Spinal cord (tissue), 10 donors: ENCODE data around the gene VWA5A. TPM values are rescaled to one million over a fixed set of nuclear protein-coding genes. Genes with fewer than 3 reads are reported as not detected.
A peak's percentile ranks its signal among the peaks of the same experiment; 100 is the strongest.
"Not testable (repeated sequence)": the region's sequence is repeated elsewhere in the genome, so short reads cannot be mapped to it uniquely, and the experiment has no call there.

ENCODE experiments used
- DNase-seq, 6 donors: peaks; one replicate each; pipeline versions ENCODE4 v3.0.0 to v3.0.0-alpha.2; 2013 to 2015; ENCODE audit warnings: low spot score in 6 of 6, low read depth in 4 of 6
- H3K27ac ChIP-seq: one replicate; pipeline ENCODE4 v1.5.1; 2013; ENCODE audit warnings: low read depth, low read length, control low read depth
- H3K27me3 ChIP-seq: one replicate; pipeline ENCODE4 v1.6.1; 2013; ENCODE audit warnings: low read length; ENCODE audit not compliant: control insufficient read depth, insufficient read depth
- H3K36me3 ChIP-seq: one replicate; pipeline ENCODE4 v1.6.1; 2013; ENCODE audit warnings: low read length; ENCODE audit not compliant: control insufficient read depth, insufficient read depth
- H3K4me1 ChIP-seq: one replicate; pipeline ENCODE4 v1.6.1; 2013; ENCODE audit warnings: low read length; ENCODE audit not compliant: control insufficient read depth, insufficient read depth
- H3K4me3 ChIP-seq: one replicate; pipeline ENCODE4 v1.5.1; 2013; ENCODE audit warnings: low read depth, low read length, control low read depth
- H3K9me3 ChIP-seq: one replicate; pipeline ENCODE4 v1.6.1; 2013; ENCODE audit warnings: low read length; ENCODE audit not compliant: control insufficient read depth, insufficient read depth
- WGBS: methylation state at CpG from one replicate; pipeline ENCODE4 v1.1.5; 2013; ENCODE audit warnings: missing lambda C conversion rate; ENCODE audit not compliant: insufficient coverage; 5-methylcytosine and 5-hydroxymethylcytosine counted together
- polyA plus RNA-seq, 2 donors: library from polyadenylated mRNA; unstranded; fragments of 120-200 nt; gene quantifications; one replicate each; pipeline ENCODE4 v1.2.1, GENCODE V29; 2013; ENCODE audit not compliant: insufficient read length in 2 of 2
- total RNA-seq, 2 donors: library from RNA; depleted of rRNA in 1 of 2; stranded (reverse); fragments of 120-200 nt in 1 of 2; fragments of >200 nt in 1 of 2; gene quantifications; one replicate each; pipeline versions ENCODE4 v1.2.3 to v1.2.4, GENCODE V29; 2013 to 2014
- donor health status: healthy.

VWA5A gene
- total and polyA plus RNA-seq, 4 donors = 22.8 to 50.4 (median 40.0) TPM

DNA sequence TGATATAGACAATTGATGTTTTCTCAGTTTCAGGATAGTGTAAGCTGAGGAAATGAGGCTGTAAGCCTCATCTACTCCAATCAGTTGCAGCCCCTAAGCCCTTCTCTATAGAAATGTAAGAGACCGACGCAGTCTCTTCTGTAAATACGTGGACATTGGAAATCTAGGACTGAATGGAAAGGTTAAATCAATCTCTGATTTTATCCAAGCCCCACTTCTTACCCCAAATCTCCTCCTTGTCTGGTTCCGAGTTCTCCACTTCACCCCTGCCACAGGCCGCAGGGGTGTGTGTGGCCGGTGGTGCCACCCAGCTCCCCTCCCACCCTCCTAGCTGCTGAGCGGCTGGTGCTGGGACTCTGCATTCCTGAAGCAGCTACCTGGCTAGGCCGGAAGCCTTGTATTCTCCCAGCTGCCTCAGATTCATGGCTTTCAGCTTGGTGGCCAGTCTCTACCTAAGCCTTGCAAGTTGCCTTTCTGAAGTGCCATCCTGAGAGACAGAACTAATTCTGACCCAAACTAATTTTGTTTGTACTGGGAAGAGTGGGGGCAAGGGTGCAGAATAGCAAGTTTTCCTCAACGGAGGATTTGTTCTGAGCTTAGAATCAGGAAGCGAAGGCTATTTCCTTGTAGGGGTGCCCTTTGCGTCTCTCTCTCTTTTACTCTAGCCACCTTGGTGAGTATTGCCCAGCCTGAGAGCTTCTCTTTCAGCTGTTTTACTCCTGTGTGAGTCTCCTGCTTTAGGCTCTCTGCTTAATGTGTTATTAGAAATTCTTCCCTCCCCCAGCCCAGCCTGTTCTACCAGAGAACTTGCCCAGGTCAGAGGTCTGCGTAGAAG, 749 bp downstream of the VWA5A start:
- H3K9me3 ChIP-seq = no peaks in the 10 kb centered on the region
- H3K36me3 ChIP-seq = peaks cover 7% of the 10 kb centered on the region
- peak in 4 of 6 donors; percentile 11 to 42 (median 16) for DNase-seq
- peak overlapping the region; percentile 69 for H3K4me3 ChIP-seq
- peak overlapping the region; percentile 9 for H3K27ac ChIP-seq
- 34% methylated on average over 8 of the region's 12 CpGs for WGBS
- peaks cover 4% of the 10 kb centered on the region for H3K4me1 ChIP-seq
- H3K27me3 ChIP-seq = no peaks in the 10 kb centered on the region

DNA sequence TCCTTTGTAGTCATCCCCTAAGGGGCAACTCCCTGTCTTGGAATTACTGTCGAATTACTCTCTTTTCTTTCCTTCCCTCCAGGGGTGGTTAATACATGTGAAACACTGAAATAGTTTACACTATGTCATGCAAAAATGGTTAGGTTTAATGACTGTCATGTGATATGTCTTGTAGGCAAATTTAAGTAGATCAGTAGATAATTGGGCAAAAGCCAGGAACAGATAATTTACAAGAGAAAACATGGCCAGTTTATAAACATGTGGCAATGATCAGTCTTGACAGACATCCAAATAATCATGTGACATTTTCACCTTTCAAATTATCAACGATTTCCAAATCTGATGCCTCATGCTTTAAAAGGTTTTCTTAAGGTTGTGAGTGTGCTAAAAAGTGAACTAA, 3.9 kb downstream of the VWA5A start:
- Histone ChIP-seq H3K27ac (no peak overlapping the region), H3K27me3 (no peaks in the 10 kb centered on the region), H3K4me1 (peaks cover 4% of the 10 kb centered on the region), H3K4me3 (no peak overlapping the region), H3K9me3 (no peaks in the 10 kb centered on the region), H3K36me3 (peaks cover 10% of the 10 kb centered on the region)
- DNase-seq = no peak
- WGBS = no CpG with 5 or more reads among the region's 2 CpGs

DNA sequence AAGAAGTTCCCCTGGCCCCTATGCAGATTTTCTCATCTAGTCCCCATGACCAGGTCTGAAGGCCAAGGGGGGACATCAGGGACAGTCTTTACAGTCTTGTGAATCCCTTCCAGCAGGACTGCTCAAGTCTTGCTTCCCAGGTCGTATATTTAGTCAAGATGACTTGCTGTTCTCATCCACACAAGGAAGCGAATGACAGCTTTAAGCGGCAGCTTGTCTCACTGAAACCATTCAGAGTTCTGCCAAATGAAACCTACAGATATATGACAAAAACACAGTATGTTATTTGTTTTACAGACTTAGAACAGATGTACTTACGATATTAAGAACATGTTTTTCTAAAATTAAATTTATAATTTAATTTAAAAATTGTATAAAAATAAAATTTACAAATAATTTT, 5.6 kb downstream of the VWA5A start:
- 93% methylated on average over 3 of the region's 4 CpGs for WGBS
- no peak overlapping the region for H3K4me3 ChIP-seq
- no peaks in the 10 kb centered on the region for H3K27me3 ChIP-seq
- H3K27ac ChIP-seq = no peak overlapping the region
- H3K9me3 ChIP-seq = no peaks in the 10 kb centered on the region
- DNase-seq = peak in 1 of 6 donors; percentile 63
- H3K4me1 ChIP-seq = peaks cover 2% of the 10 kb centered on the region
- peaks cover 19% of the 10 kb centered on the region for H3K36me3 ChIP-seq

DNA sequence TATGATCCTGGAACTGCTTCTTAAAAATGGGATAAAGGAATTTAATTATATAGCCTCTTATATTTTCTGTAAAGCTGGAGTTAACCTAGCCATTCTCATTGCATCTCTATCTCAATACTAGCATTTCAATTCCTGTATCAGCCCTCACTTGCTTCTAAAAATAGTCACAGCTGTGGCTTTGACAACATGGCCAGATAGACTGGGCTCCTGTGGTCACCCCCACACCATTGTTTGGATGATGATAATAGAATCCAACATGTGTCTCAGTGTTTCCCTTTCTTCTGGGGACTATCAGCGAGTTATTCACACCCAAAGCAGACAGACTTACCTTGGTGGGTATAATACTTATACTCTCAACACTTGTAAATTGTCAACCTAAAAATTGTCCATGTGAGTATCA, 6.9 kb downstream of the VWA5A start:
- no peak for DNase-seq
- Histone ChIP-seq H3K9me3 (no peaks in the 10 kb centered on the region), H3K27me3 (no peaks in the 10 kb centered on the region), H3K36me3 (peaks cover 19% of the 10 kb centered on the region), H3K4me1 (no peaks in the 10 kb centered on the region), H3K27ac (no peak overlapping the region), H3K4me3 (no peak overlapping the region)
- no CpG with 5 or more reads among the region's 1 CpG for WGBS

DNA sequence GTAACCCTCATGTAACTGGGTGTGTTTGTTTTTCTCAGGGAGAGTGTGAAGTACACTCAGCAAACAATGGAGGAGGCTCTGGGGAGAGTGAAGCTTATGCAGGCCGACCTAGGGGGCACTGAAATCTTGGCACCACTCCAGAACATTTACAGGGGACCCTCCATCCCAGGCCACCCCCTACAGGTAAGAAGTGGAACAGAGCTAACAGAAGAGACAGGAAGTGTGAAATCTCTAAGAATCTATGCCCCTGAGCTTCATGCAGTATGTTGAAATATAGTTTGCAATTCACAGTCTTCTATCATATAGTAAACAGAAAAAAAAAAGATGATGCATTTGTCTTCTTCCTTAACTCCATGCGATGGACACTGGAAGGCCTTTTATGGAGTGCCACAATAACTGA, 8.4 kb downstream of the VWA5A start:
- DNase-seq = no peak
- Histone ChIP-seq H3K4me3 (no peak overlapping the region), H3K27ac (no peak overlapping the region), H3K4me1 (no peaks in the 10 kb centered on the region), H3K36me3 (peaks cover 15% of the 10 kb centered on the region), H3K27me3 (no peaks in the 10 kb centered on the region), H3K9me3 (no peaks in the 10 kb centered on the region)
- WGBS = 83% methylated on average over 1 of the region's 2 CpGs

DNA sequence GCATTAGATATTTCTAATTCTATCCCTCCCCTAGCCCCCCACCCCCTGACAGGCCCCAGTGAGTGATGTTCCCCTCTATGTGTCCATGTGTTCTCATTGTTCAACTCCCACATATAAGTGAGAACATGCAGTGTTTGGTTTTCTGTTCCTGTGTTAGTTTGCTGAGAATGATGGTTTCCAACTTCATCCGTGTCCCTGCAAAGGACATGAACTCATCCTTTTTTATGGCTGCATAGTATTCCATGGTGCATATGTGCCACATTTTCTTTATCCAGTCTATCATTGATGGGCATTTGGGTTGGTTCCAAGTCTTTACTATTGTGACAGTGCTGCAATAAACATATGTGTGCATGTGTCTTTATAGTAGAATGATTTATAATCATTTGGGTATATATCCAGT, 11.9 kb downstream of the VWA5A start:
- not testable (repeated sequence) for DNase-seq, H3K27ac ChIP-seq, H3K27me3 ChIP-seq, H3K9me3 ChIP-seq, H3K4me3 ChIP-seq, H3K4me1 ChIP-seq
- peaks cover 13% of the 10 kb centered on the region for H3K36me3 ChIP-seq
- WGBS = no CpG with 5 or more reads among the region's 1 CpG

DNA sequence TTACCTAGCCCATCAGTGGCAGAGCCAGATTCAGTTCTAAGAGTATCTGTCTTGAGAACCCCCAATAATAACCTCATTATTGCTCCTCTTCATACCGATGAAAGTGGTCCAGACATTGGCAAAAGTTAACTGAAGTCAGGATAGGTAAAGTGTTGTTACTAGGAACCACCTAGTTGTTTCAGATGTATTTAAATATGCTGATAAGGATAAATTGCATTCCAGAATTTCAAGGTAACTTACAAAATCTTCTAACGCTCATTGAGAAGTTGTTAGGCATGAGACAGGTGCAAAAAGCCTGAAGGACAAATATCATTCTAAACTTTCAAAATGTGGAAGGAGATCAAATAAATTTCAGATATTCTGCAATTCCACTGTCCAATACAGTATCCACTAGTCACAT, 27.8 kb downstream of the VWA5A start:
- Histone ChIP-seq H3K27ac (no peak overlapping the region), H3K27me3 (no peaks in the 10 kb centered on the region), H3K36me3 (peaks cover 15% of the 10 kb centered on the region), H3K4me1 (no peaks in the 10 kb centered on the region), H3K4me3 (no peak overlapping the region), H3K9me3 (peaks cover 2% of the 10 kb centered on the region)
- WGBS = no CpG with 5 or more reads among the region's 2 CpGs
- no peak for DNase-seq

DNA sequence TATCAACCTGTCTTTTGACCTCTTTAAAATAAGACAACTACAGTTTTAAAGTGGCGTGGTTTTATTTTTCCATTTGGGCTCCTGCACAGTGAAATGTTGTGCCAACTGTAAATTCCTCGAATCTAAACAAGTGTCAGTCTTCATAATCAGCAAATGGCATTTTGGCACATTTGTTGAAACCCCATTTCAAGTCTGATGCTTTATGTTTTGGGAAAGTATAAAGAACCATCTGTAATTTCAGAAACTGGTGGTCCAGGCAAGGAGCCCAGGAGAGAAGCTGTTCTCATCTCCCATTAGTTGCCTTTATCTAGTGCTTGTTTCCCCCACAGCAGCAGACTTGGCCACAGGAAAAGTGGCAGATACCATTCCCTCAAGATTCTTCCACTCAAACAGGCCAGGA, 32.7 kb downstream of the VWA5A start:
- DNase-seq = peak in 1 of 6 donors; percentile 90
- Histone ChIP-seq H3K27me3 (no peaks in the 10 kb centered on the region), H3K4me1 (no peaks in the 10 kb centered on the region), H3K36me3 (peaks cover 6% of the 10 kb centered on the region), H3K27ac (no peak overlapping the region), H3K4me3 (no peak overlapping the region), H3K9me3 (no peaks in the 10 kb centered on the region)
- 86% methylated on average over 1 of the region's 2 CpGs for WGBS

DNA sequence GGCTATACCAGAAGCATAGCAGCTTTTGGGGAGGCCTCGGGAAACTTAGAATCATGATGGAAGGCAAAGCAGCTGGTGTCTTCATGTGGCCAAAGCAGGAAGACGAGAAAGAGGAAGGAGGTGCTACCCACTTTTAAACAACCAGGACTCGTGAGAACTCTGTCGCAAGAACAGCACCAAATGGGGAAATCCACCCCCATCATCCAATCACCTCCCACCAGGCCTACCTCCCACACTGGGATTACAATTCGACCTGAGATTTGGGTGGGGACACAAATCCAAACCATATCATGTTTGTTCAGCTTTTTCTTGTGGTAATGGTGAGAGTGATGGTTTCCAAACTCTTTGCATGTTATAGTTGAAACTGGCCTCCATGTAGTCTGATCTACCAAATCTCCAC, 35.4 kb downstream of the VWA5A start:
- no peak overlapping the region for H3K27ac ChIP-seq
- H3K4me1 ChIP-seq = no peaks in the 10 kb centered on the region
- H3K36me3 ChIP-seq = no peaks in the 10 kb centered on the region
- WGBS = 80% methylated on average over 1 of the region's 5 CpGs
- no peak for DNase-seq
- H3K4me3 ChIP-seq = no peak overlapping the region
- no peaks in the 10 kb centered on the region for H3K27me3 ChIP-seq
- no peaks in the 10 kb centered on the region for H3K9me3 ChIP-seq

DNA sequence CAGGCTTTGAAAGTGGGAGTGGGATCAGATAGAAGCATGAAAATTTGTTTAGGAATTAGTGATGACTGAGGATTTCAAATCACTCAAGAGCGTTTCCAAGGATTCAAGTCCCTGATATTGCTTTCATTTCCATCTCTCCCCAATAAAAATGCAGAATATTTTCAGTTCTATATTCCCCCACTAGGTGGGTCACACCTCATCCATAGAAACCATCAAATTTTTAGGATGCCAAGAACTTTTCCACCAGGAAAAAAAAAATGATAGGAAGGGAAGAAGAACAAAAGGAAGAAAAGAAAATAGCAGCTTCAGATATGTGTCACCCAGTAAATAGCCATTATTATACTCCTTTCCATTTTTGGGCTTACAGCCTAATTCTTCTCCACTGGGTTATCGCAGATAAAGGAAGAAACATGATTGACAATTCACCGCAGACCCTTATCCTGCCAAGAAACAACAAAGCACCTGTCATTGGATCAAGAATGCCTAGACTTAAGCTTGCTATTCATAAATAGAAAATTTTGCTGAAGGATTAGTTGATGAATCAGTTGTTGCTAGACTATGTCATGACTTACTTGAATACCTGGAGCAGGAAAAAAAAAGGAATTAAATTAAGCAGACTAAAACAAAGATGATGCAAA, 37.6 kb downstream of the VWA5A start:
- Histone ChIP-seq H3K4me3 (no peak overlapping the region), H3K4me1 (no peaks in the 10 kb centered on the region), H3K36me3 (no peaks in the 10 kb centered on the region), H3K27ac (no peak overlapping the region), H3K27me3 (no peaks in the 10 kb centered on the region), H3K9me3 (no peaks in the 10 kb centered on the region)
- DNase-seq = no peak
- 40% methylated on average over 1 of the region's 3 CpGs for WGBS
